GM19452 (cell line): ENCODE measurements around the gene TUBGCP2.
"Not testable (repeated sequence)": the region's sequence is repeated elsewhere in the genome, so short reads cannot be mapped to it uniquely, and the experiment has no call there.

Experiments used
- ATAC-seq: cut with Tn5 transposase; IDR thresholded peaks from one replicate; pipeline ENCODE4 v1.9.1; 2021; ENCODE audit not compliant: unreplicated experiment

Gene TUBGCP2

GRCh38 chr10:133326745-133327650 is 18.3 kb upstream of the TUBGCP2 start:
- ATAC-seq = no peak

GRCh38 chr10:133326223-133326551 is 17.5 kb upstream of the TUBGCP2 start:
- ATAC-seq = no peak

- no peak for ATAC-seq
Observed at GRCh38 chr10:133325440-133326222, 17.0 kb upstream of the TUBGCP2 start.

- no peak for ATAC-seq
Observed at GRCh38 chr10:133324857-133325260, 16.2 kb upstream of the TUBGCP2 start.

GRCh38 chr10:133324198-133324792 is 15.6 kb upstream of the TUBGCP2 start:
- ATAC-seq = no peak

GRCh38 chr10:133322064-133322709 is 13.5 kb upstream of the TUBGCP2 start:
- ATAC-seq = not testable (repeated sequence)

GRCh38 chr10:133320852-133321422 is 12.3 kb upstream of the TUBGCP2 start:
- ATAC-seq = not testable (repeated sequence)

GRCh38 chr10:133318494-133319127 is 9.9 kb upstream of the TUBGCP2 start:
- peak; percentile 88 for ATAC-seq

GRCh38 chr10:133316732-133317131 is 8.1 kb upstream of the TUBGCP2 start:
- ATAC-seq = no peak

GRCh38 chr10:133316266-133316665 is 7.6 kb upstream of the TUBGCP2 start:
- no peak for ATAC-seq

GRCh38 chr10:133315847-133316246 is 7.2 kb upstream of the TUBGCP2 start:
- no peak for ATAC-seq

- no peak for ATAC-seq
Observed at GRCh38 chr10:133314911-133315310, 6.2 kb upstream of the TUBGCP2 start.

GRCh38 chr10:133313192-133313591 is 4.5 kb upstream of the TUBGCP2 start:
- ATAC-seq = no peak

- ATAC-seq = no peak
Observed at GRCh38 chr10:133312769-133313145, 4.1 kb upstream of the TUBGCP2 start.

GRCh38 chr10:133312016-133312768 is 3.5 kb upstream of the TUBGCP2 start:
- no peak for ATAC-seq

- ATAC-seq = no peak
Observed at GRCh38 chr10:133311570-133311969, 2.9 kb upstream of the TUBGCP2 start.

GRCh38 chr10:133310789-133311188 is 2.1 kb upstream of the TUBGCP2 start:
- no peak for ATAC-seq

- ATAC-seq = no peak
Observed at GRCh38 chr10:133310399-133310755, 1.7 kb upstream of the TUBGCP2 start.

GRCh38 chr10:133309720-133310398 is 1.2 kb upstream of the TUBGCP2 start:
- ATAC-seq = no peak
